ENCODE measurements around the gene CEACAM21.

The CEACAM21 gene

DNA sequence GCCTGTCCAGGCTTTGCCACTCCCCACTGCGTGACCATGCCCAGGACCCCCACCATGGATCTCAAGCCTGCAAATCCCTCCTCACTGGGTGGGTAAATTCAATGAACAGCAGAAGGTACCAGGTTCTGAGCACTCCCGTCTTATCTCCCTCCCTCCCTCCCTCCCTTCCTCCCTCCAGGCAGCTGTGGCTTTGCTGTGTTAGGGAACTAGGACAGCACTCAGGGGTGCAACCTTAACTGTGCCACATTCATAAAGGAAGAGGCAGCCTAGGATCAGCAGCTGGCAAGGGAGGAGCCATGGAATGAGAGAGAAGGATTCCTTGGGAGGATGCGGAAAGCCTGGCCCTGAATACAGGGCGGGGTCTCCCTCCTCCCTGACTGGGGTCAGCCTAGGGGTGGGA is 45.3 kb downstream of the CEACAM21 start:
- H3K4me3 ChIP-seq (ENCODE audit: low read depth, low read length) = no peak overlapping the region
- TF ChIP-seq, protein P1, sequence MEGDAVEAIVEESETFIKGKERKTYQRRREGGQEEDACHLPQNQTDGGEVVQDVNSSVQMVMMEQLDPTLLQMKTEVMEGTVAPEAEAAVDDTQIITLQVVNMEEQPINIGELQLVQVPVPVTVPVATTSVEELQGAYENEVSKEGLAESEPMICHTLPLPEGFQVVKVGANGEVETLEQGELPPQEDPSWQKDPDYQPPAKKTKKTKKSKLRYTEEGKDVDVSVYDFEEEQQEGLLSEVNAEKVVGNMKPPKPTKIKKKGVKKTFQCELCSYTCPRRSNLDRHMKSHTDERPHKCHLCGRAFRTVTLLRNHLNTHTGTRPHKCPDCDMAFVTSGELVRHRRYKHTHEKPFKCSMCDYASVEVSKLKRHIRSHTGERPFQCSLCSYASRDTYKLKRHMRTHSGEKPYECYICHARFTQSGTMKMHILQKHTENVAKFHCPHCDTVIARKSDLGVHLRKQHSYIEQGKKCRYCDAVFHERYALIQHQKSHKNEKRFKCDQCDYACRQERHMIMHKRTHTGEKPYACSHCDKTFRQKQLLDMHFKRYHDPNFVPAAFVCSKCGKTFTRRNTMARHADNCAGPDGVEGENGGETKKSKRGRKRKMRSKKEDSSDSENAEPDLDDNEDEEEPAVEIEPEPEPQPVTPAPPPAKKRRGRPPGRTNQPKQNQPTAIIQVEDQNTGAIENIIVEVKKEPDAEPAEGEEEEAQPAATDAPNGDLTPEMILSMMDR (IDR thresholded peaks at IDR 0.05; ENCODE audit: insufficient read depth, low read depth, low read length, missing control alignments) = no peak
- DNase-seq (ENCODE audit: low read depth) = no peak

DNA sequence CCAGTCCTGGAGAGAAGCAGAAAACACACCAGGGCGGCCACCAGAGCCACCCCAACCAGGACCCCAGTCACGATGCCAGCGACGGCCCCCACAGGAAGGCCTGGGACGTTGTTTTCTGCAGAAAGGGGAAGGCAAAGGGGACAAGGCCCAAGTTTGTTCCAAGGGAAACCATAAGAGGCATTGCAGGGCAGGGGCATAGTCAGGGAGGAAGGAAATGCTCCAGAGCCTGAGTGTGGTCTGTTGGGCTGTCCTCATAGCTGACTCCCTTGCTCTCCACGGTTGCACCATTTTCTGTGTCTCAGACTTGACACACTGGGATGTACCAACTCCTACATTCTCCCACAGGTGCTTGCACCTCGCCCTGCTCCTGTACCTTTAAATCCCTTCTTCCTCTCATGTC is 45.7 kb downstream of the CEACAM21 start:
- H3K4me3 ChIP-seq (ENCODE audit: low read depth, low read length) = no peak overlapping the region
- no peak for DNase-seq (ENCODE audit: low read depth)
- TF ChIP-seq, protein P1 (IDR thresholded peaks at IDR 0.05; ENCODE audit: insufficient read depth, low read depth, low read length, missing control alignments) = no peak

DNA sequence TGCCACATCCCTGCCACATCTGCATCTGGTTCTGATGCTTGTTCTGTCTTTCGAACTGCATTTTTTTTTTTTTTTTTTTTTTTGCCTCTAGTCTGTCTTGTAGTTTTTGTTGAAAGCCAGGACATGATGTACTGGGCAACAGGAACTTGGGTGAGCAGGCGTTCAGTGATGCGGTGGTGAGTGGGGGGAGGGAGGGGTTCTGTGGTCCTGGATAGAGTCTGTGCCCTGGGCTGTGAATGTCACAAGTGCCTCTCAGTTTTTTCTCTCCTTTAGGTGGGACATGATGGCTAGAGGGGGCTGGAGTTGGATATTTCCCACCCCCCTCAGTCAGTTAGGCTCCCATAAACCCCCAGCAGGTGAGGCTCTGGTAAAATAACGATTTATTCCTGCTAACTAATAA is 47.4 kb downstream of the CEACAM21 start:
- TF ChIP-seq, protein P1 (IDR thresholded peaks at IDR 0.05; ENCODE audit: insufficient read depth, low read depth, low read length, missing control alignments) = no peak
- no peak overlapping the region for H3K4me3 ChIP-seq (ENCODE audit: low read depth, low read length)
- no peak for DNase-seq (ENCODE audit: low read depth)

DNA sequence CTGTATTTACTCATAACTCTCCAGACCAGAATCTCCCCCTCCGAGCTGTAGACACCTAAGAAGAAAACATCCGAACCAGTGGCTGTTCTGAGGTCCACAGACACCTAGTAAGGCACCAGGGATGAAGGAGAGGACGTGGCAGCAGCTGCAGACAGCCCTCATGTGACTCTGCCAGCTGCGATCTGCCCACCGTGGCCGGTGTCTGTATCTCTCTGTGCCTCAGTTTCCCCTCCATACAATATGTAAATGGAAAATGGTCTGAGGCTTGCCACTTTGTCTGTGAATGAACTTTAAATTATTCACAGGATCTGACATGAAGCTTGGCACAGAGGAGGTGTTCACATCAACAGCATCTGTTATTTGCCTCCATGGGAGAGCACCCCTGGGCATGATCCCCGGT is 48.5 kb downstream of the CEACAM21 start:
- DNase-seq (ENCODE audit: low read depth) = no peak
- TF ChIP-seq, protein P1 (IDR thresholded peaks at IDR 0.05; ENCODE audit: insufficient read depth, low read depth, low read length, missing control alignments) = no peak
- no peak overlapping the region for H3K4me3 ChIP-seq (ENCODE audit: low read depth, low read length)

DNA sequence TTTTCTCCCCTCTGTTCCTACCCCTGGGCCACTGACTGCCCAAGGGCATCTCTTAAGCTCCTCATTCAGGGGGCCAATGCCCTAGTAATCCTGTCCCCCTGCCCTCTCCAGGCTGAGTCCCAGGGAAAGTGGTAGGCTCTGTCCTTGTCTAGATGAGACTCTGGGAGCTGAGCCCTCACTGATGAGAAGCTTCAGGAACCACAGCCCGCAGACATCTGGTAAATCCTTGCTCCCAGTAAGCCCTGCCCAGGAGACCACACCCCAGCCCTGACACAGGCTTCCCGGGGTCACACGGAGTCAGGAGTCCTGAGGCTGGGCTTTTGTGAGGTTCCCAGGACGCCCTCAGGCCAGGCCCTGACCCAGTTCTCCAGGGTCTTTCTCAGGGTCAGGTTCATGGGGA is 49.0 kb downstream of the CEACAM21 start:
- no peak overlapping the region for H3K4me3 ChIP-seq (ENCODE audit: low read depth, low read length)
- TF ChIP-seq, protein P1 (IDR thresholded peaks at IDR 0.05; ENCODE audit: insufficient read depth, low read depth, low read length, missing control alignments) = no peak
- no peak for DNase-seq (ENCODE audit: low read depth)

DNA sequence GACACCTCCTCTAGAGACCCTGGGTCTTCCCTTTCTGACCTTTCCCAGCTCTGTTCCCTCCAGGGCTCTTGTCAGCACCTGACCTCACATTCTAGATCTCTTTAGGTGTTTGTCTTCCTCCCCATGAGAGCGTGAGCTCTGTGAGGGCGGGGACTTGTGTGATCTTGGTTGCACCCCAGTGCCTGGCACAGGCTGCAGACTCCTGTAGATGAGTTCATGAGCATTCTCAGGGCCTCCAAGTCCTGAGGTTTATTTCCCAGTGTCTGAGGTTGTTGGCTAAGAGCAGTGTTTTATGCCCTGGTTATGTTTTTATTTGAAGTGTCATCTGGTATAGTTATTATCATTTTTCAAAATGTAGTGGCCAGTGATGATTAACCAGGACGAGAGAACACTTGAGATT is 50.3 kb downstream of the CEACAM21 start:
- no peak for DNase-seq (ENCODE audit: low read depth)
- TF ChIP-seq, protein P1 (IDR thresholded peaks at IDR 0.05; ENCODE audit: insufficient read depth, low read depth, low read length, missing control alignments) = no peak
- no peak overlapping the region for H3K4me3 ChIP-seq (ENCODE audit: low read depth, low read length)

DNA sequence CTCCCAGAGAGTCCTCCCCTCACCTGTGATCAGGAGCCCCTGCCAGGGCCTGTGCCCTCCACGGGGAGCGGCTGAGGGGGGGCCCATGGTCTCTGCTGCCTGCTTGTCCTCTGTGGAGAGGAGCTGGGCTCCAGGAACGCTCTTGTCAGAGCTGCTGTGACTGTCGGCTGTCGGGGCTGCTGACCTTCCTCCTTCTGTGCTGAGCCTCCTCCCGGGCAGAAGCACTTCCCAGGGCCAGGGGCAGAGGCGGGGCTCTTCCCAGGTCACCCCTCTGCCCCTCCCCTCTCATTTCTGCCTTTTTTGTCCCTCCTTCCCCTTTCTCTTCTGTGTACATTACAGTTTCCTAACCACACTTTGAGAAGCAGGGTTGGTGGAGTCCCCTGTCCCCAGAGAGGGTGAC is 50.9 kb downstream of the CEACAM21 start, which contains the start of gene CEACAM4:
TSS of gene CEACAM4 (minus strand) at position 198 of the 400 bp plus-strand sequence. CDS start at position 87, 111 bp downstream.
- no peak within 1 kb of the TSS for H3K4me3 ChIP-seq (ENCODE audit: low read depth, low read length)

More for the DNA sequence above, 50.9 kb downstream of the CEACAM21 start, which contains the start of gene CEACAM4:
- TF ChIP-seq, protein P1 (IDR thresholded peaks at IDR 0.05; ENCODE audit: insufficient read depth, low read depth, low read length, missing control alignments) = no peak
- DNase-seq (ENCODE audit: low read depth) = no peak

All from GM12865 (cell line).